HG03575 (cell line): ENCODE data around the gene RANBP1.

Experiments
- ATAC-seq: cut with Tn5 transposase; IDR thresholded peaks from one replicate; pipeline ENCODE4 v1.9.1; 2021; ENCODE audit not compliant: unreplicated experiment, insufficient number of reproducible peaks, low FRiP score; ENCODE audit errors: extremely low read depth

The RANBP1 gene

GRCh38 chr22:20145206-20145831, 29.4 kb downstream of the RANBP1 start:
- ATAC-seq, result no peak

DNA sequence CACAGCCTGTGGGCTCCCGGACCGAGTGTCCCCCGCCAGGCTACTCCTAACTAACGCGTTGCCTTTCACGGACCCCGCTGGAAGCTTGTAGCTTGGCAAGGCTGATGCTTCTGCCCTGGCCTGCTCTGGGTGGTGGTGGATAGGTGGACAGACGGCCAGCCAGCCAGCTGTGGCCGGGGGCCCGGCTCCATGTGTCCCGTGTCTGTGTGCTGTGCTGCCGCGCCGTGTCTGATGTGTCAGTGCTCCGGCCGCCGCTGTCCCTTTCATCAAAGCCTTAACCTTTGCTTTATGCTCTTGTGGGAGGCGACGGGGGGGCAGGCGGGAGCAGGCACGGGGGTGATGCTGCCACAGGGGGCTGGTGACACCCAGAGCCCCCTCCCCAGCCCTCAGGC, 29.9 kb downstream of the RANBP1 start:
- ATAC-seq, result no peak

DNA sequence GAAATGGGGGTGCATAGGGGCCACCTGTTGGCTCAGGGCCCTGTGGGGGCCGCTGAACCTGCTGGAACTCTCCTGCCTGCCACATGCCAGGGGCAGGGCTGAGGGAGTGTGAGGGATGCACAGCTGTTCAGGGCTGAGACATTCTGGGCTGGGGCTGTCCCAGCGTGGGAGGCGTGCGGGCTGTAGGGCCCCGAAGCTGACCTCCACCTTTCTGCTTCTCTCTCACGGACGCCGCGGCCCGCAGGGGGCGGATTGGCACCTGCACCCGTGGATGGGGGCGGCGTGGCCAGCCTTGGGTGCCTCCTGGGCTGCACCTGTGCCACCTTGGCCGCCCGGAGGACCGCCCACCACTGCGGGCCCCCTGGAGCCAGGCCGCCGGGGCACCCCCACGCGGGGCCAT, 30.9 kb downstream of the RANBP1 start:
- ATAC-seq, result no peak

GRCh38 chr22:20147237-20147988, 31.5 kb downstream of the RANBP1 start:
- no peak for ATAC-seq

- ATAC-seq, result no peak
Observed at GRCh38 chr22:20148414-20148813, 32.5 kb downstream of the RANBP1 start.

DNA sequence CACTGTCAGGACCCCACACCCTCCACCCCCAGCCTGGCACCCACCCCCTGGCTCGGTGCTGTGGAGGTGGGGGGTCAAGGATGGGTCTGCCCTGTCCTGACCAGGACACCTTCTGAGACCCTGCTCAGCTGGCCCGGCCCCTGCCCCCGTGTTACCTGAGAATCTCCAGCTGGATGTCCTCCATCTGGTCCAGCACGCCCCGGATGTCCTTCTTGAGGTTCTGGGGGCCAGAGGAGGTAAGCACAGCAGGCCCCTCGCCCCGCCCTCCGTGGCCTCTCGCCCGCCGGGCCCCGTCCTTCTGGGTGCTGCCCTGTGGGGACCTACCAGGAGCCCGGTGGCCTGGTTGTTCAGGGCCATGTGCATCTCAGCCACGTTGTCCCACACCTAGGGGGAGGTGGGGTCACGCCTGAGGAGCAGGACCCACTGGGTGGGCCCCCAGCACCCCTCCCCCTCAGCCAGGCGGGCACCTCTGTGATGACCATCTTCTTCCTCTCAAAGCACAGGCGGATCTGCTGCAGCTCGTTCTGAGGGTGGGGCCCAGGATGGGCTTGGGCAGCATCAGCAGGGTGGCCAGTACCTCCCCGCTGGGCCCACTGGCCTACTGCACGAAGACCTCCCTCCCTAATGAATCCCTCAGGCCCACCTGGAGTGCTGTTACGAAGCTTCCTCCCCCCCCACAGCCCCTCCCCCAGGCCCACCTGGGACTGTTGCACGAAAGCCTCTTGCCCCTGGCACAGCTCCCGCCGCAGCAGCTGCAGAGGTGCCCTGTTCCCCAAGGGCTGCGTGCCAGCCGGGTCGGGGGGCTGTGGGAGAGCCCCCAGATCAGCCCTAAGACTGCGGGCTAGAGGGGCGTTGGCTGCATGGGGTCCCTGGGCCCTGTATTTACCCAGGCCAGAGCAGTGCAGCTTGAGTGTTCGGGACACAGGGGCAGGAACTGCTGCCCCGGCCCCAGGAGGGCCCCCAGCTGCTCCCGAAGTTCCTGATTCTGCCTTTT, 33.6 kb downstream of the RANBP1 start:
- ATAC-seq, result no peak

DNA sequence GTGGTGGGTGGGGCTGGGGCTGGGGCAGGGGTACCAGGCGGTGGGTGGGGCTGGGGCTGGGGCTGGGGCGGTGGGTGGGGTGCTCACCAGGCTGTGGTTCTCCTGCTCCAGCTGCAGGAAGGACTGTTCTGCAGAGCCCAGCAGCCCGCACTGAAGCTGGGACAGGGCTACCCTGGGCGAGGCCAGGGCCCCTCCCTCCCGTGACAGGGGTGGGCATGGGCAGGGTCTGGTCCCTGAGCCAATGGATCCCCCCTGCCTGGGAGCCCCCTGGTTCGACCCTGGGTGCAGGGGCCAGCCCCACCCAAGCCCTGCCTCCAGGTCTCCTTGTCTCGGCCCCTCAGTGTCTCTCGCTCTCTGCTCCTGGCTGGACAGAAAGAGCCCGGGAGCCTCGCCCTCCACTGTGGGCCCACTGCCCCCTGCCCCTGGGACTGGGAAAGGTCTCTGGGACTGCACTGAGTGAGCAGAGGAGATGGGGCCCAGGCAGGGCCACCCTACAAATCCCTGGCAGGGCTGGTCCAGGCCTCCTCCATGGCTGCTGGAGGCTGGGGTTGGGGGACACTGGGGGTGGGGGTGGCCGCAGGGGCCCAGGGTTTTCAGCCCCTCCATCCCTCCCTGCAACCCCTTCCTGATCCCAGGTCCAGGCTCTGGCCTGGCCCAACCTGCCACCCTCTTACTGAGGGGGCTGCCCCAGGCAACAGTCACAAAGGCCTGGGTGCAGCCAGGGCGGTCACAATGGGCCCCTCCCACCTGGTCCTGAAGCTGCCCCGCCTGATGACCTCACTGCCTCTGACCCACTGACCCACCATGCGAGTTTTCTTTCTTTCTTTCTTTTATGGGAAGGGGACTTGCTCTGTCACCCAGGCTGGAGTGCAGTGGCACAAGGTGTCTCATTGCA, 34.7 kb downstream of the RANBP1 start, which contains the start of gene CCDC188:
TSS of gene CCDC188 (minus strand) at position 675 of the 895 bp plus-strand sequence. CDS start at position 606, 69 bp downstream.
- no peak for ATAC-seq

GRCh38 chr22:20151276-20151588, 35.3 kb downstream of the RANBP1 start:
- ATAC-seq, result no peak

- ATAC-seq, result no peak
Observed at GRCh38 chr22:20152464-20152890, 36.6 kb downstream of the RANBP1 start.

DNA sequence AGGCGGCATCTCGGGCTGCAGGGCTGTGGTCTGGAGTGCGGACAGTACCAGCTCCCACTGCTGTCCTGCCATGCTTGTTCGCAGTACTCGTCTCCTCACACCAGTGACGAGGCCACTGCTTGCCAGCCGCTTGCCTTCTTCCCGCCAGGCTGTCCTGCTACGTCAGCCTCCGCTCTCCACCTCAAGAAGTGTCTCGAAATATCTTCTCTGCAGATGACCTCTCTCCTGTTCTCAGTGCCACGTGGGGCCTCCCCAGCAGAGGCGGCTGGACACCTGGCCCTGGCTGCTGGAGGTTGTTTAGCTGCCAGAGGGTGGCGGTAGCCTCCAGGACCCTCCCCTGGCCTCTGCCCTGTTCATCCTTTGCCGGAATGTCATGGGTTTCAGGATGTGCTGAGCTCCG, 38.0 kb downstream of the RANBP1 start:
- ATAC-seq, result no peak

- no peak for ATAC-seq
Observed at GRCh38 chr22:20154602-20155187, 38.8 kb downstream of the RANBP1 start.

GRCh38 chr22:20155330-20156041, 39.6 kb downstream of the RANBP1 start:
- ATAC-seq, result no peak

DNA sequence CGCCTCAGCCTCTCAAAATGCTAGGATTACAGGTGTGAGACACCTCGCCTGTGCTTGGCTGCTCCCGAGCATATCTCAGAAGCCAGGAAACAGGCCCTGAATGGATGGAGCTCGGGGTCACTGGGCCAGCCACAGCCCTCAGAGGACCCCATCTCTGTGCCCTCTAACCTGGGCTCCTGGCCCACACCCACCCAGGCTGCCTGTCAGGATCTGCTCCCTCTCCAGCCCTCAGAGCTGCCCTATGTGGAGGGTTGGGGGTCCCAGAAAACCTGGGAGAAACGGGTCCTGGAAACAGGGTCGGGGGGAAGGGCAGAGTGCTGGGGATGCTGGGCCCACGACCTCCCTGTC, 40.1 kb downstream of the RANBP1 start:
- no peak for ATAC-seq

DNA sequence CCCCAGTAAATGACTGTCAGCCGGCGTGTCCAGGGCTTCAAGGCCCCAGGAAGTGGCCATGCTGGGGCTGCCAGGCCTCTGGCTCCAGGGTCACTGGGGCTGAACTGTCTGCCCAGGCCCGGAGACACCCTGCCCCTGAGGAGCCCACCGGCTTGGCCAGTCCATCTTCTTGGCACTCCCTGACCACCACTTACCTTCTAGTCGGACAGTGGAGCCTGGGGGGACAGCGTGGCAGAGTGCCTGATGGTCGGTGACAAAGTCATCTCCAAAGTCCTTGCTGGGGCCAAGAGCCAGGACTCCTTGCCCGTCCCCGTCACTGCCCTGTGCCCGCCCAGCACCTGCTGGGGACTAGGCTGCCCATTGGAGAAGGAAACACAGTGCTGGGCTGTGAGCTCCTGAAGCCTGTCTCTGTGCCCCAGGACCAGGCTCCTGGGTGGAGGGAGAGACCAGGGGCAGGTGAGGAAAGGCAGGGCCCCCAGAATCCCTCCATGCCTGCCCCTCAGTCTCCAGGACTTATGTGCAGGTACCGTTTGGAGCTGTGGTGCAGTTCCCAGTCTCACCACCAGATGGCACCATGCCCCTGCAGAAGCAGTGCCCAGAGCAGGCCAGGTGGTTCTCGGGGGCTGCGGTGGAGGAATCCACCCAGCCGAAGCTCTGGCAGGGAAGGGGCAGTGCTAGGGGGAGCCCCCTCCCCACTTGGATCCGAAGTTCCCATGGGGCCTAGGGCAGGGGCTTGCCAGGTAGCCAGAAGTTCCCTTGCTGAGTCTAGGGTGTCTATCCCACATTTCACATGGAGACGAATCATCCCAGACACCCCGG, 40.9 kb downstream of the RANBP1 start:
- no peak for ATAC-seq

GRCh38 chr22:20157430-20158183, 41.7 kb downstream of the RANBP1 start:
- no peak for ATAC-seq

DNA sequence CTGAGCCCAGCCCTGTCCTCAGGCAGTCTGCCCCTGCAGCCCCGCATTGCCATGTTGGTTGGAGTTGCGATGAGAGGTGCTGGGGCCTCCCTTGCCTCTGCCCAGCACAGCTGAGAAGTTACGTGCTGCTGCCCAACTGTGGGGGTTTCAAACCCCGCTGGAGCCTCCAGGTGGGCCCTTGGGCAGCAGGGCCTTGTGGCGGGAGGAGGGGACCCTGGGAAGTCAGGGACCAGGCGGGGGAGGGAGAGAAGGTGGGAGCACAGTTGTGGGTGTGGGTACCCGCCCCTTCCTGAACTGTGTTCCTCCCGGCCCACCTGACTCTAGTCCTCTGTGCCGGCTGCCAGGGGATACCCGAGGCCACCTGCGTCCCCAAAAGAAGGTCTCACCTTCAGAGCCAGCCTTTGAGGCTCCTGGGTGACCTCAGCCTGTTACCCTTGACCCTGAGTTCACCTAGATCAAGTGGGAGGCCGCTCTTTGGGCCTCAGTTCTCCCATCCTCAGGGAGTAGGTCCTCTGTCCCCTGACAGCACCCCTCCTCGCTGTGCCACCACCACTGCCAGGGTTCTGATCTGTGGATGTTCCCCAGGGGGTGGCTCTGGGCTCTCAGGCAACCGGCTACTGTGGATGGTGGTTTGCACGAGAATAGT, 42.6 kb downstream of the RANBP1 start:
- ATAC-seq, result no peak
